NB4 (cell line): Measurements from ENCODE around the gene PTPRG.

ENCODE experiments used
- TF ChIP-seq, protein P1 (sequence below): IDR thresholded peaks from 2 replicates; pipeline ENCODE4 v1.6.1; 2011; ENCODE audit warnings: low read depth, low read length
- TF ChIP-seq, protein P2 (sequence below): IDR thresholded peaks from one replicate; pipeline ENCODE4 v1.5.1; 2012; ENCODE audit warnings: low read depth, low read length

DNA sequence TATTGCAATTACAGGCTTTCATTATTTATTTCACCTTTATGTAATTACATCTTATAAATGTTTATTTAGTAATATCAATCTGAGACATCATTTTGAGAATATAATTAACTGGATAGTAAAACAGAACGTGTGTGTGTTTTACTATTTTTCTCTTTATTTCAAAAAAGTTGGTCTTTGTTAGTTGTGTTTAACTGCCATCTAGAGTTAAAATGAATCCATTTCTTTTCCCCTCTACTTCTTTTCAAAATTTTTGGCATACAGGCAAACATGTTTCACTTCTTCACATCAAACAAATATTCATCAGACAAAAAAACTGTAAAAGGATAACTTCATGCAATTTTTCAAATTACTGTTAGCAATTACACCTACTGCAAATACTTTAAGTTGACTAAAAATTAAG, 750.8 kb downstream of the PTPRG start:
- TF ChIP-seq, protein P1, sequence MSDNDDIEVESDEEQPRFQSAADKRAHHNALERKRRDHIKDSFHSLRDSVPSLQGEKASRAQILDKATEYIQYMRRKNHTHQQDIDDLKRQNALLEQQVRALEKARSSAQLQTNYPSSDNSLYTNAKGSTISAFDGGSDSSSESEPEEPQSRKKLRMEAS, result no peak
- TF ChIP-seq, protein P2, sequence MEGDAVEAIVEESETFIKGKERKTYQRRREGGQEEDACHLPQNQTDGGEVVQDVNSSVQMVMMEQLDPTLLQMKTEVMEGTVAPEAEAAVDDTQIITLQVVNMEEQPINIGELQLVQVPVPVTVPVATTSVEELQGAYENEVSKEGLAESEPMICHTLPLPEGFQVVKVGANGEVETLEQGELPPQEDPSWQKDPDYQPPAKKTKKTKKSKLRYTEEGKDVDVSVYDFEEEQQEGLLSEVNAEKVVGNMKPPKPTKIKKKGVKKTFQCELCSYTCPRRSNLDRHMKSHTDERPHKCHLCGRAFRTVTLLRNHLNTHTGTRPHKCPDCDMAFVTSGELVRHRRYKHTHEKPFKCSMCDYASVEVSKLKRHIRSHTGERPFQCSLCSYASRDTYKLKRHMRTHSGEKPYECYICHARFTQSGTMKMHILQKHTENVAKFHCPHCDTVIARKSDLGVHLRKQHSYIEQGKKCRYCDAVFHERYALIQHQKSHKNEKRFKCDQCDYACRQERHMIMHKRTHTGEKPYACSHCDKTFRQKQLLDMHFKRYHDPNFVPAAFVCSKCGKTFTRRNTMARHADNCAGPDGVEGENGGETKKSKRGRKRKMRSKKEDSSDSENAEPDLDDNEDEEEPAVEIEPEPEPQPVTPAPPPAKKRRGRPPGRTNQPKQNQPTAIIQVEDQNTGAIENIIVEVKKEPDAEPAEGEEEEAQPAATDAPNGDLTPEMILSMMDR, result no peak
